ENCODE data around the gene PPP2R2C. TPM values are rescaled to one million over a fixed set of nuclear protein-coding genes. Genes with fewer than 3 reads are reported as not detected.

The PPP2R2C gene
- total and polyA plus RNA-seq, 2 donors (not counting 1 experiment from before 2014, with no cell fraction given) = 0.10 to 0.17 TPM

DNA sequence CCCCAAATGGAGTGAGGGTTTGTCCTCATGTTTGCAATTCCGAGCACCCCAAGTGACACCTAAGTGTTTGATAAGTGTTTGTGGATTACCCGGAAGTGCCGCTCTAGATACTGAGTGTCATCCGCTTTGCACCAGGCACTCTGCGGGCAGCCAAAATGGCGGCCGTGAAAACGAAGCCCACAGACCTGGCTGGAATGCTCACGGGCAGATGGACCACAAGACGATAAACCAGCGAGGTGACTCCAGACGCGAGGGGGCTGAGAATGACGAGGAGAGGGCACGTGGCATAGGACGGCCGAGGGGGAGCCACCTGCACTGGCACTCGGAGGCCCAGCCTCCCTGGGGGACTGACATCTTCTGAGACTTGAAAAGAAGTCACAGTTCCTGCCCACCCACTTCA lies 51.0 kb downstream of the PPP2R2C start:
- Histone ChIP-seq H2AFZ (ENCODE audit: low read length) (no peak overlapping the region), H3K79me2 (ENCODE audit: control insufficient read depth, insufficient read depth, low read length) (no peaks in the 10 kb centered on the region), H3K9ac (ENCODE audit: insufficient read depth, low read length) (no peak overlapping the region), H3K27me3 (ENCODE audit: control insufficient read depth, insufficient read depth, low read length) (no peaks in the 10 kb centered on the region), H3K27ac (ENCODE audit: insufficient read depth, low read length) (no peak overlapping the region), H3K9me3 (ENCODE audit: control insufficient read depth, insufficient read depth, low read depth, low read length) (no peaks in the 10 kb centered on the region), H3K4me2 (ENCODE audit: extremely low read depth, insufficient read depth, low read length) (no peak overlapping the region), H4K20me1 (ENCODE audit: control insufficient read depth, extremely low read depth, insufficient read depth, low read length) (no peaks in the 10 kb centered on the region), H3K36me3 (ENCODE audit: control insufficient read depth, insufficient read depth, low read length) (no peaks in the 10 kb centered on the region), H3K4me3 (replicated peaks in 1 of 4; ENCODE audit: control extremely low read depth in 1 of 4, insufficient read depth in 1 of 4, low read depth in 3 of 4, low read length in 4 of 4) (no peak overlapping the region), H3K4me1 (ENCODE audit: control insufficient read depth, extremely low read depth, insufficient read depth, low read length) (no peaks in the 10 kb centered on the region)
- TF ChIP-seq, protein P1, sequence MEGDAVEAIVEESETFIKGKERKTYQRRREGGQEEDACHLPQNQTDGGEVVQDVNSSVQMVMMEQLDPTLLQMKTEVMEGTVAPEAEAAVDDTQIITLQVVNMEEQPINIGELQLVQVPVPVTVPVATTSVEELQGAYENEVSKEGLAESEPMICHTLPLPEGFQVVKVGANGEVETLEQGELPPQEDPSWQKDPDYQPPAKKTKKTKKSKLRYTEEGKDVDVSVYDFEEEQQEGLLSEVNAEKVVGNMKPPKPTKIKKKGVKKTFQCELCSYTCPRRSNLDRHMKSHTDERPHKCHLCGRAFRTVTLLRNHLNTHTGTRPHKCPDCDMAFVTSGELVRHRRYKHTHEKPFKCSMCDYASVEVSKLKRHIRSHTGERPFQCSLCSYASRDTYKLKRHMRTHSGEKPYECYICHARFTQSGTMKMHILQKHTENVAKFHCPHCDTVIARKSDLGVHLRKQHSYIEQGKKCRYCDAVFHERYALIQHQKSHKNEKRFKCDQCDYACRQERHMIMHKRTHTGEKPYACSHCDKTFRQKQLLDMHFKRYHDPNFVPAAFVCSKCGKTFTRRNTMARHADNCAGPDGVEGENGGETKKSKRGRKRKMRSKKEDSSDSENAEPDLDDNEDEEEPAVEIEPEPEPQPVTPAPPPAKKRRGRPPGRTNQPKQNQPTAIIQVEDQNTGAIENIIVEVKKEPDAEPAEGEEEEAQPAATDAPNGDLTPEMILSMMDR (conservative IDR thresholded peaks at IDR 0.05 in 1 of 2, IDR thresholded peaks at IDR 0.05 in 1 of 2; ENCODE audit: low read depth in 1 of 2, low read length in 2 of 2) = no peak
- TF ChIP-seq EZH2 (IDR thresholded peaks at IDR 0.05; ENCODE audit: low read length, missing control alignments) = no peak
- no peak for DNase-seq (ENCODE audit: low read depth in 2 of 2)

DNA sequence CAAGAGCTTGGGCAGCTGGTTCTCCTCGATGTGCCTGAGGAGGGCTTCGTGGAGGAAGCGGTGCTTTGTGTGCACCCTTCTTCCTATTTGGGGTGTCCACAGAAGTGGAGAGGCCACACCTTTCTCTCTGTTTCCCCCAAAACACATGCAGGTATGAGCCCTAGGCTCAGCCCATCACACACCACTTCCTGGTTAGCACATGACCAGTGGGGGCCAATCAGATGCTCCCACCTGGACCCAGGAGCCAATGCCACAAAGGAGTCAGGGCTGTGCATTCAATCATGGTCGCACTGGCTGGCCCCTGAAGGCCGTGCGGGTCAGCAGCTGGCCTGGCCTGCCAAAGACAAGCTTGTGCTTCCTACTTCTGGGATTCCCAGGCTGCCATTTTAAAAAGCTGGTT lies 51.4 kb downstream of the PPP2R2C start:
- no peaks in the 10 kb centered on the region for H3K27me3 ChIP-seq (ENCODE audit: control insufficient read depth, insufficient read depth, low read length)
- H3K9me3 ChIP-seq (ENCODE audit: control insufficient read depth, insufficient read depth, low read depth, low read length) = no peaks in the 10 kb centered on the region
- no peak overlapping the region for H3K27ac ChIP-seq (ENCODE audit: insufficient read depth, low read length)

DNA sequence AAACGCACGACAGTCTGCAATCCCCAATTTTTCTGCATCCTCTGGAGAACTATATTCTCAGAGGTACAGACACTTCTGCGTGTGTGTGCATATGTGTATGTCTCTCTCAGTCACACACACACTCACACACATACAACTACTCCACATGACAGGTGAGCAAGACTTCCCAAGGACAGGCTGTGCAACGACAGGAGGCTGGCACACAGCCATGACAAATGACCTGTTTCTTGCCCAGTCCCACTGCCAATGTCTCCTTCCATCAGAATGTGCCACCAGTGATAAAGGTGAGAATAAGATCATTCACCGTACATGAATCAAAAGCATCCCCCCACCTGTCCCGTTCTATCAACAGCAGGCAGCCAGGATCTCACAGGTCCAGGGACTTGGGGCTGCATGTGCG lies 52.4 kb downstream of the PPP2R2C start:
- DNase-seq (ENCODE audit: low read depth in 2 of 2) = no peak
- H3K36me3 ChIP-seq (ENCODE audit: control insufficient read depth, insufficient read depth, low read length) = no peaks in the 10 kb centered on the region
- H3K79me2 ChIP-seq (ENCODE audit: control insufficient read depth, insufficient read depth, low read length) = no peaks in the 10 kb centered on the region
- H3K4me3 ChIP-seq (replicated peaks in 1 of 4; ENCODE audit: control extremely low read depth in 1 of 4, insufficient read depth in 1 of 4, low read depth in 3 of 4, low read length in 4 of 4) = no peak overlapping the region
- H2AFZ ChIP-seq (ENCODE audit: low read length) = no peak overlapping the region
- H4K20me1 ChIP-seq (ENCODE audit: control insufficient read depth, extremely low read depth, insufficient read depth, low read length) = no peaks in the 10 kb centered on the region
- no peaks in the 10 kb centered on the region for H3K27me3 ChIP-seq (ENCODE audit: control insufficient read depth, insufficient read depth, low read length)
- H3K27ac ChIP-seq (ENCODE audit: insufficient read depth, low read length) = no peak overlapping the region
- H3K9ac ChIP-seq (ENCODE audit: insufficient read depth, low read length) = no peak overlapping the region
- TF ChIP-seq EZH2 (IDR thresholded peaks at IDR 0.05; ENCODE audit: low read length, missing control alignments) = no peak
- TF ChIP-seq, protein P1 (conservative IDR thresholded peaks at IDR 0.05 in 1 of 2, IDR thresholded peaks at IDR 0.05 in 1 of 2; ENCODE audit: low read depth in 1 of 2, low read length in 2 of 2) = no peak
- no peak overlapping the region for H3K4me2 ChIP-seq (ENCODE audit: extremely low read depth, insufficient read depth, low read length)
- no peaks in the 10 kb centered on the region for H3K4me1 ChIP-seq (ENCODE audit: control insufficient read depth, extremely low read depth, insufficient read depth, low read length)
- H3K9me3 ChIP-seq (ENCODE audit: control insufficient read depth, insufficient read depth, low read depth, low read length) = no peaks in the 10 kb centered on the region

More for the DNA sequence above, 51.4 kb downstream of the PPP2R2C start:
- Histone ChIP-seq H4K20me1 (ENCODE audit: control insufficient read depth, extremely low read depth, insufficient read depth, low read length) (no peaks in the 10 kb centered on the region), H2AFZ (ENCODE audit: low read length) (no peak overlapping the region), H3K36me3 (ENCODE audit: control insufficient read depth, insufficient read depth, low read length) (no peaks in the 10 kb centered on the region), H3K79me2 (ENCODE audit: control insufficient read depth, insufficient read depth, low read length) (no peaks in the 10 kb centered on the region), H3K4me1 (ENCODE audit: control insufficient read depth, extremely low read depth, insufficient read depth, low read length) (no peaks in the 10 kb centered on the region), H3K9ac (ENCODE audit: insufficient read depth, low read length) (no peak overlapping the region), H3K4me3 (replicated peaks in 1 of 4; ENCODE audit: control extremely low read depth in 1 of 4, insufficient read depth in 1 of 4, low read depth in 3 of 4, low read length in 4 of 4) (no peak overlapping the region), H3K4me2 (ENCODE audit: extremely low read depth, insufficient read depth, low read length) (no peak overlapping the region)
- TF ChIP-seq, protein P1 (conservative IDR thresholded peaks at IDR 0.05 in 1 of 2, IDR thresholded peaks at IDR 0.05 in 1 of 2; ENCODE audit: low read depth in 1 of 2, low read length in 2 of 2) = no peak
- TF ChIP-seq EZH2 (IDR thresholded peaks at IDR 0.05; ENCODE audit: low read length, missing control alignments) = no peak
- no peak for DNase-seq (ENCODE audit: low read depth in 2 of 2)
